Fibroblast of lung (primary cell): ENCODE measurements around the gene MELTF. TPM values are rescaled to one million over a fixed set of nuclear protein-coding genes. Genes with fewer than 3 reads are reported as not detected.
A peak's percentile ranks its signal among the peaks of the same experiment; 100 is the strongest.

ENCODE experiments used
- DNase-seq, 2 donors: peaks; one replicate each; pipeline versions ENCODE4 v3.0.0 to v3.0.0-alpha.2; 2010; ENCODE audit warnings: low read depth in 2 of 2
- H2AFZ ChIP-seq: 2 replicates; pipeline ENCODE4 v1.5.1; 2012; ENCODE audit warnings: low read length, control low read depth, inconsistent platforms
- H3K27ac ChIP-seq: 2 replicates; pipeline ENCODE4 v1.5.1; 2011; ENCODE audit warnings: low read length, control low read depth; ENCODE audit not compliant: insufficient read depth
- H3K27me3 ChIP-seq: 2 replicates; pipeline ENCODE4 v1.5.1; 2011; ENCODE audit warnings: mild to moderate bottlenecking, low read length; ENCODE audit not compliant: control insufficient read depth, insufficient read depth
- H3K36me3 ChIP-seq: 2 replicates; pipeline ENCODE4 v1.5.1; 2011; ENCODE audit warnings: low read length; ENCODE audit not compliant: control insufficient read depth, insufficient read depth
- H3K4me1 ChIP-seq: 2 replicates; pipeline ENCODE4 v1.5.1; 2011; ENCODE audit warnings: low read length; ENCODE audit not compliant: control insufficient read depth, insufficient read depth; ENCODE audit errors: extremely low read depth
- H3K4me2 ChIP-seq: 2 replicates; pipeline ENCODE4 v1.5.1; 2011; ENCODE audit warnings: low read length, control low read depth; ENCODE audit not compliant: insufficient read depth; ENCODE audit errors: extremely low read depth
- H3K4me3 ChIP-seq, 4 experiments: fragments of 200-600 bp in 1 of 4; sonication (generic) in 1 of 4; replicated peaks in 1 of 4; 2 replicates each; pipeline ENCODE4 v1.5.1; 2011 to 2016; ENCODE audit warnings: low read length in 4 of 4, low read depth in 3 of 4, mild to moderate bottlenecking in 3 of 4, control low read depth in 2 of 4, inconsistent platforms in 1 of 4, mixed read lengths in 1 of 4; ENCODE audit not compliant: insufficient read depth in 1 of 4; ENCODE audit errors: control extremely low read depth in 1 of 4
- H3K79me2 ChIP-seq: 2 replicates; pipeline ENCODE4 v1.5.1; 2012; ENCODE audit warnings: mild to moderate bottlenecking, low read length, inconsistent platforms; ENCODE audit not compliant: control insufficient read depth, insufficient read depth
- H3K9ac ChIP-seq: 2 replicates; pipeline ENCODE4 v1.5.1; 2011; ENCODE audit warnings: mild to moderate bottlenecking, low read length, control low read depth; ENCODE audit not compliant: insufficient read depth
- H3K9me3 ChIP-seq: 2 replicates; pipeline ENCODE4 v1.5.1; 2012; ENCODE audit warnings: low read depth, low read length; ENCODE audit not compliant: control insufficient read depth, insufficient read depth
- H4K20me1 ChIP-seq: 2 replicates; pipeline ENCODE4 v1.5.1; 2011; ENCODE audit warnings: low read length; ENCODE audit not compliant: control insufficient read depth, insufficient read depth; ENCODE audit errors: extremely low read depth
- EZH2 ChIP-seq: IDR thresholded peaks from 2 replicates; pipeline ENCODE4 v1.5.1; 2012; ENCODE audit warnings: low read length, control low read depth, mild to moderate bottlenecking; ENCODE audit errors: missing control alignments
- polyA minus RNA-seq: library from RNA; depleted of rRNA, polyadenylated mRNA; stranded (reverse); fragments of >200 nt; gene quantifications from 2 replicates; pipeline ENCODE4 v1.2.3, GENCODE V29; 2011; ENCODE audit warnings: low replicate concordance
- polyA plus RNA-seq, 2 donors: library from polyadenylated mRNA; depleted of rRNA in 1 of 2; stranded (reverse) in 1 of 2; unstranded in 1 of 2; fragments of >200 nt; gene quantifications; 2 replicates each; pipeline ENCODE4 v1.2.1, GENCODE V29; 2011 to 2012; ENCODE audit warnings: missing spikeins in 1 of 2
- total RNA-seq: library from RNA; depleted of rRNA; stranded (reverse); fragments of >200 nt; gene quantifications from 2 replicates; pipeline ENCODE4 v1.2.1, GENCODE V29; 2014
- TF ChIP-seq, protein P1 (sequence below), 2 donors: IDR thresholded peaks in 1 of 2; conservative IDR thresholded peaks in 1 of 2; 1 replicate in 1 of 2; 2 replicates in 1 of 2; pipeline ENCODE4 v1.5.1; 2011 to 2012; ENCODE audit warnings: low read length in 2 of 2, control low read depth in 1 of 2, inconsistent platforms in 1 of 2, low read depth in 1 of 2, mild to moderate bottlenecking in 1 of 2

Gene MELTF
- 5.0 and 9.2 TPM in 2 replicates for total RNA-seq
- 2.0 and 2.7 TPM in 2 replicates for polyA plus RNA-seq
- polyA plus RNA-seq (2012) = 2.5 and 3.8 TPM in 2 replicates
- polyA minus RNA-seq = 0.93 and 14.1 TPM in 2 replicates

DNA sequence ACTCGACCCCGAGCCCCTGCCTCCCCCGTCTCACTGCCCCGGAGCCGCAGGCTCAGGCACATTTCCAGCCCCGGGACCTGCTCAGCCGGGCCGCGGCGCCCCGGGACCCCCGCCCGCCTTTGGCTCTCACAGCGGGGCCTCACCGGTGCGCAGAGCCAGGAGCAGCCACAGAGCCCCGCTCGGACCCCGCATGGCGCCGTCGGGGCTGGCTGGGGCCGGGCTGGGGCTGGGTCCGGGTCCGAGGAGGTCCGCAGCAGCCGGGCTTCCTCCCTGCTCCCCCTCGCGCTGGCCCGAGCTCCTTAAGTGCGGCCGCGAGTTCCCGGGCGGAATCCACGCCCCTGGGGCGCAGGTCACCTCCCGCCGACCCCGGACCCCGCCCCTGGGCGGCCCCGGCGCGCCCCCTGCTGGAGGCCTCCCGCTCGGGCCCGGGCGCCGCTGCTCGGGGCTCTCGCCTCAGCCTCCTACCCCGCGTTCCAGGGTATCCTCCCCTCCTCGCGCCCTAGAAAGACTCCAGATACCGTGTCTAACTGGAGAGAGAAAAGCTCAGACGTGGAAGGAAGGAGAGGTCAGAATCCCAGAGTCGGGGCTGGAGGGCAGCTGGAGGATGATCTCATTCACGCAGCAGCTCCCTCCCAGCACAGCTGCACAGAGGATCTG is at the start of gene MELTF:
Gene MELTF (minus strand): TSS at position 307 of the 657 bp plus-strand sequence. CDS start 115 bp downstream, at position 192.
- Histone ChIP-seq H3K4me3 (peak within 1 kb of the TSS in 3 of 4 experiments; percentile 19 to 52 (median 25)), H3K4me2 (peak within 1 kb of the TSS; percentile 64), H3K27ac (peak within 1 kb of the TSS; percentile 48), H3K27me3 (no peaks in the 10 kb centered on the region), H3K9me3 (no peaks in the 10 kb centered on the region), H3K4me1 (peaks cover 14% of the 10 kb centered on the region), H3K9ac (peak within 1 kb of the TSS; percentile 32), H4K20me1 (no peaks in the 10 kb centered on the region), H3K36me3 (no peaks in the 10 kb centered on the region), H2AFZ (peak within 1 kb of the TSS; percentile 65), H3K79me2 (no peaks in the 10 kb centered on the region)
- DNase-seq = peak; percentile 49 to 72
- TF ChIP-seq, protein P1, sequence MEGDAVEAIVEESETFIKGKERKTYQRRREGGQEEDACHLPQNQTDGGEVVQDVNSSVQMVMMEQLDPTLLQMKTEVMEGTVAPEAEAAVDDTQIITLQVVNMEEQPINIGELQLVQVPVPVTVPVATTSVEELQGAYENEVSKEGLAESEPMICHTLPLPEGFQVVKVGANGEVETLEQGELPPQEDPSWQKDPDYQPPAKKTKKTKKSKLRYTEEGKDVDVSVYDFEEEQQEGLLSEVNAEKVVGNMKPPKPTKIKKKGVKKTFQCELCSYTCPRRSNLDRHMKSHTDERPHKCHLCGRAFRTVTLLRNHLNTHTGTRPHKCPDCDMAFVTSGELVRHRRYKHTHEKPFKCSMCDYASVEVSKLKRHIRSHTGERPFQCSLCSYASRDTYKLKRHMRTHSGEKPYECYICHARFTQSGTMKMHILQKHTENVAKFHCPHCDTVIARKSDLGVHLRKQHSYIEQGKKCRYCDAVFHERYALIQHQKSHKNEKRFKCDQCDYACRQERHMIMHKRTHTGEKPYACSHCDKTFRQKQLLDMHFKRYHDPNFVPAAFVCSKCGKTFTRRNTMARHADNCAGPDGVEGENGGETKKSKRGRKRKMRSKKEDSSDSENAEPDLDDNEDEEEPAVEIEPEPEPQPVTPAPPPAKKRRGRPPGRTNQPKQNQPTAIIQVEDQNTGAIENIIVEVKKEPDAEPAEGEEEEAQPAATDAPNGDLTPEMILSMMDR (conservative IDR thresholded peaks at IDR 0.05 in 1 of 2, IDR thresholded peaks at IDR 0.05 in 1 of 2; ENCODE audit: low read depth in 1 of 2, low read length in 2 of 2) = peak; percentile 29 to 48
- no peak for TF ChIP-seq EZH2

DNA sequence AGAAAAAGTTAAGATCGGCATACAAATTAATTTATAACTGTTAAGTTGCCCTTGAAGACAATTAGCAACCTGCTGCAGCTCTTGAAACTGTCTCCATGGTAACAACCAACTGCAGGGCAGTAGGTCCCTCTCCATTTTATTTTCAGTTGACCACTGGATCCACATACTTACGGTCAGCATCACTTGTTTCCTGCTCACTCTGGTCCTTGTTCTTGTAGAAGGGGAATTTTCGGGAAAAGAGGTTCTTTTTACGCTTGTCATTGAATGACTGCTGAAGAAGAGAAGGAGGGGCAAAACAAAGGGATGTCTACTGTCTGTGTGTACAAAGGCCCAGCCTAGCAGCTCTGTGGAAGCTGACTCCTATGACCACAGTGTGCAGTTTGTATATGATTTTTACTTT is 46.8 kb upstream of the MELTF start:
- no peak for DNase-seq
- TF ChIP-seq, protein P1 (conservative IDR thresholded peaks at IDR 0.05 in 1 of 2, IDR thresholded peaks at IDR 0.05 in 1 of 2; ENCODE audit: low read depth in 1 of 2, low read length in 2 of 2) = no peak
- TF ChIP-seq EZH2 = no peak
- Histone ChIP-seq H3K9ac (no peak overlapping the region), H3K79me2 (no peaks in the 10 kb centered on the region), H2AFZ (no peak overlapping the region), H3K4me1 (no peaks in the 10 kb centered on the region), H3K4me2 (no peak overlapping the region), H3K27ac (no peak overlapping the region), H3K36me3 (no peaks in the 10 kb centered on the region), H4K20me1 (no peaks in the 10 kb centered on the region), H3K27me3 (no peaks in the 10 kb centered on the region), H3K4me3 (no peak overlapping the region), H3K9me3 (no peaks in the 10 kb centered on the region)

DNA sequence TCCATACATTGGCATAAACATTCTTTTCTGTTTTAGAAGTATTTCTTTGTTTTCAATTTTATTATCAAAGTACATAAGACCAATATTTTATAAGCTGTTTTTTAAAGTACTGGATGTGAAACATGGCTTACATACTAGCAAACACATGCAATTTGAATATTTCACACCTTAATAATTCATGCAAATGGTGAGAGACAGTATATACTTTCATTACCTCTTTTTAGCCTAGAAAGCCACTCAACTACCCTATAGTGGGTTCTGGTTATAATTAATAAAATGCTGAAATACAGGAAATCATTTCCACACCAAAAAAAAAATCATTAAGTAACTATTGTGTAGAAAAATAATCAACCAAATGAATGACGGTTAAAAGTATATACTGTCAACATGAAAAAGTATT is 38.5 kb upstream of the MELTF start:
- H2AFZ ChIP-seq = no peak overlapping the region
- no peaks in the 10 kb centered on the region for H3K9me3 ChIP-seq
- no peaks in the 10 kb centered on the region for H3K4me1 ChIP-seq
- no peaks in the 10 kb centered on the region for H4K20me1 ChIP-seq
- H3K9ac ChIP-seq = no peak overlapping the region
- TF ChIP-seq, protein P1 (conservative IDR thresholded peaks at IDR 0.05 in 1 of 2, IDR thresholded peaks at IDR 0.05 in 1 of 2; ENCODE audit: low read depth in 1 of 2, low read length in 2 of 2) = no peak
- TF ChIP-seq EZH2 = no peak
- DNase-seq = no peak
- H3K27me3 ChIP-seq = no peaks in the 10 kb centered on the region
- no peaks in the 10 kb centered on the region for H3K79me2 ChIP-seq
- H3K4me3 ChIP-seq = no peak overlapping the region
- H3K36me3 ChIP-seq = no peaks in the 10 kb centered on the region
- H3K4me2 ChIP-seq = no peak overlapping the region
- no peak overlapping the region for H3K27ac ChIP-seq
